ENCODE measurements around the gene GSTM3.

DNA sequence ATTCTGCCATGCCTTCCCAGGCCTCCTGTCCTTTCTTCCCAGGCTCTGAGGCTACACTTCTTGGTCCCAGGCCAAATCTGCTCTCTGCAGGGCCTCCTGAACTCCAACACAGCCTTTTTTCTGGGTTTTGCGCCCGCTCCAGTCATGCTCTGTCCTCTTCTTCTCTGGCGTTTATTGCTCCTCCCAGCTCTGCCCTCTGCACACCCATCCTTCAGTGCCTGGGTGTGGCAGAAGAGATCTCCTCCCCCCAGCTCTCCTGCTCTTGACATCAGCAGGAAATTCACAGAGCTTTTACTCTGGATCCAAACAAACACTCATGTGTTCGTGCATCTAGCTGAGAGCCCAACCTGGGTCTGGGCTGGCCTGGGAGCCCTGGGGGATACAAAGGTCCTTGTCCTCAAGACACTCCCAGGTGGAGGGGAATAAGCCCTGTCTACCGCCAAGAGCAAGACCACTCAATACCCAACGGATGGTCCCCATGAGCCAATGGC, 45.7 kb upstream of the GSTM3 start:
- TF ChIP-seq EZH2 (IDR thresholded peaks at IDR 0.05; ENCODE audit: insufficient read depth, poor library complexity, severe bottlenecking) (no peak), EZH2phosphoT487 (IDR thresholded peaks at IDR 0.05; ENCODE audit: insufficient read depth, low read depth) (no peak)
